Stimulated activated CD8-positive, alpha-beta memory T cell treated with anti-CD3 and anti-CD28 coated beads, Interleukin-12 subunit alpha, Interleukin-12 subunit beta, amount 100 ng/mL, for 24 hours (primary cell): ENCODE data around the gene METTL16.

Experiments
- DNase-seq: peaks from one replicate; pipeline ENCODE4 v3.0.0-alpha.2; 2020; ENCODE audit errors: extremely low read depth

Gene METTL16

GRCh38 chr17:2414446-2415064, 97.1 kb downstream of the METTL16 start:
- no peak for DNase-seq

- DNase-seq: no peak
These were observed 99.1 kb downstream of the METTL16 start for GRCh38 chr17:2412561-2413021.

- DNase-seq: no peak
These were observed 100.7 kb downstream of the METTL16 start for GRCh38 chr17:2410951-2411350.

- no peak for DNase-seq
These were observed 104.5 kb downstream of the METTL16 start for GRCh38 chr17:2406903-2407790.

- no peak for DNase-seq
These were observed 105.3 kb downstream of the METTL16 start for GRCh38 chr17:2406271-2406902.

- DNase-seq: no peak
These were observed 106.3 kb downstream of the METTL16 start for GRCh38 chr17:2405247-2405926.

GRCh38 chr17:2403044-2403443, 108.6 kb downstream of the METTL16 start:
- DNase-seq: no peak

- no peak for DNase-seq
These were observed 109.1 kb downstream of the METTL16 start for GRCh38 chr17:2402544-2402943.

- peak; percentile 99 for DNase-seq
These were observed 110.1 kb downstream of the METTL16 start for GRCh38 chr17:2401426-2402221.

- DNase-seq: peak; percentile 88
These were observed 110.7 kb downstream of the METTL16 start, which contains the start of gene MNT for GRCh38 chr17:2400877-2401425. Gene MNT, minus strand, starts transcription at chr17:2401060. Its CDS starts 348 bp downstream, at chr17:2400712.

GRCh38 chr17:2400474-2400866, 111.2 kb downstream of the METTL16 start:
- no peak for DNase-seq

GRCh38 chr17:2399572-2400473, 111.9 kb downstream of the METTL16 start:
- peak; percentile 83 for DNase-seq

- DNase-seq: no peak
These were observed 112.8 kb downstream of the METTL16 start for GRCh38 chr17:2398655-2399571.

GRCh38 chr17:2398182-2398581, 113.5 kb downstream of the METTL16 start:
- DNase-seq: no peak

- DNase-seq: no peak
These were observed 114.2 kb downstream of the METTL16 start for GRCh38 chr17:2397247-2398171.

- DNase-seq: no peak
These were observed 115.0 kb downstream of the METTL16 start for GRCh38 chr17:2396568-2397246.

- no peak for DNase-seq
These were observed 115.5 kb downstream of the METTL16 start for GRCh38 chr17:2396192-2396567.
